Measurements from ENCODE around the gene CMTR2.

Gene CMTR2

DNA sequence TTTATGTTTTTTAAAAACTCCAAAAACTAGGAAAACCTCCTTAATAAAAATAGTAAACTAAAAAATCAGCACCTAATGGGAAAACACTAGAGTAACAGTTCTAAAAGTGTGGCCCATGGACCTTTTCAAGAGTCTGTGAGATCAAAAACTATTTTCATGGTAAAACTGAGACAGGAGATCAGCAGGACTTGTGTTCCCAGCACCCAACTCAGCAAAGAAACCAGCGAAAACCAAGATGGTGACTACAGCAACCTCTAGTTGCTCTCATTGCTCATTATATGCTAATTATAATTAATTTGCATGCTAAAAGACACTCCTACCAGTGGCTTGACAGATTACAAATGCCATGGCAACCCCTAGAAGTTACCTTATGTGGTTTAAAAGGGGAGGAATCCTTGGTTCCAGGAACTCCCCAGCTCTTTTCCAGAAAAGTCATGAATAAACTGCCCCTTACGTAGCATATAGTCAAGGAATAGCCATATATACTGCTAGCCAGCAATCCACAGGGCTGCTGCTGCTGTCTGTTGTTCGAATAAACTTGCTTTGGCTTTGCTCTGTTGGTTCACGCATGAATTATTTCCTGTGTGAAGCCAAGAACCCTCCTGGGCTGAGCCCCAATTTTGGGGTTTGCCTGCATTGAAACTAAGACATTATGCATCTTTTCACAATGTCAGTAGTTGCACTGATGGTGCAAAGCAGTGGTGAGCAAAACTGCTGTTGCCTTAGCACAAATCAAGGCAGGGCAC, 12.4 kb downstream of the CMTR2 start:
- no peak for DNase-seq (ENCODE audit: low read depth, low spot score)

DNA sequence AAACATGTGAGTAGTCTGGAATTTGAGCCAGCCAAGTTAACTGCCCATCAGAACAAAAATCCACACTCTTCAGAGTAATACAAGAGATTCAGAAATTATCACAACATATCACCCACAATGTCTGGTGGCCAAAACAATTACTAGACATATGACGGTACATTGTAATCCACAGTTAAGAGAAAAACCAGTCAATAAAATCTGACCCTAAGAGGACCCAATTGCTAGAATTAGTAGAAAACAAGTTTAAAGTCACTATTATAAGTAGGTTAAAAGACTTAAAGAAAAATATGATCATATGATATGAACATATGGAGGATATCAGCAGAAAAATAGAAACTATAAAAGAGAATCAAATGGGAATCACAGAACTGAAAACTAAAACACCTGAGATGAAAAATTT, 15.8 kb downstream of the CMTR2 start:
- DNase-seq (ENCODE audit: low read depth, low spot score): no peak

DNA sequence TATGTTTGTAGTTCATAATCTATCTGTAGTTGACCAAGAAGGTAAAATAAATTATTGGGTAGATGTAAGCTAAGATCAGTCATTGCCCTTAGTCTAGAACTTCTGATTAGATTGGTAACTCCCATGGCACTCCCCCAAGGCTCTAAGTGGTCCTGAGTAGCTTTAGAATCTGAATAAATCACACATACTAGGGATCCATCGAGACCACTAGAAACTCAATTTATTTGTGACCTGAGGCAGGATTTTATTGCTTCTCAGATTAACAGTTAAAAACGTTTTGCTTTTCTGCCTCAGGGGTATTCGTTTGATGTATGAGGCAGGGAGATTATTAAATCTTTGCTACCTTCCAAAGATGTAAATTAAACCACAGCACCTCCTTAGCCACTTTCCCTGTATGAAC, 24.9 kb downstream of the CMTR2 start:
- DNase-seq (ENCODE audit: low read depth, low spot score): no peak

DNA sequence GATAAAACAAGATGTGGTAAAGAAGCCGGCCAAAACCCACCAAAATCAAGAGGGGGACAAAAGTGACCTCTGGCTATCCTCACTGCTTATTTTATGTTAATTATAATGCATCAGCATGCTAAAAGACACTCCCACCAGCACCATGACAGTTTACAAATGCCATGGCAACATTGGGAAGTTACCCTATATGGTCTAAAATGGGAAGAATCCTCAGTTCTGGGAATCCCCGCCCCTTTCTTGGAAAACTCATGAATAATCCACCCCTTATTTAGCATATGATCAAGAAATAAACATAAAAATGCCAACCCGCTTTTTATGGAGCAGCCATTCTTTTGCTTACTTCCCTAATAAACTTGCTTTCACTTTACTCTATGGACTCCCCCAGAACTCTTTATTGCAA, 25.6 kb downstream of the CMTR2 start:
- DNase-seq (ENCODE audit: low read depth, low spot score): no peak

DNA sequence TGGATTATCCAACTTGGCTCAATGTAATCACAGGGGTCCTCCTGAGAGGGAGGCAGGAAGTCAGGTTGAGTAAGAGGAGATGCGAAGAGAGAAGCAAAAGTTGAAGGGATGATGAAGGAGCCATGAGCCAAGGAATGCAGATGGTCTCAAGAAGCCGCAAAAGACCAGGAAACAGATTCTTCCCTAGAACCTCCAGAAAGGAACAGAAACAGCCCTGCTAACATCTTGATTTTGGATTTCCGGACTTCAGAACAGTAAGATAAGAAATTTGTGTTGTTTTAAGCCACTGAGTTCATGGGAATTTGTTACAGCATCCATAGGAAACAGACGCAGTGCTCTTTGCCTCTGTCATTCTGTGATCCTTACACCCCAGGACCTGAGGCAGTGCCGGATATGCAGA, 26.8 kb downstream of the CMTR2 start:
- no peak for DNase-seq (ENCODE audit: low read depth, low spot score)

DNA sequence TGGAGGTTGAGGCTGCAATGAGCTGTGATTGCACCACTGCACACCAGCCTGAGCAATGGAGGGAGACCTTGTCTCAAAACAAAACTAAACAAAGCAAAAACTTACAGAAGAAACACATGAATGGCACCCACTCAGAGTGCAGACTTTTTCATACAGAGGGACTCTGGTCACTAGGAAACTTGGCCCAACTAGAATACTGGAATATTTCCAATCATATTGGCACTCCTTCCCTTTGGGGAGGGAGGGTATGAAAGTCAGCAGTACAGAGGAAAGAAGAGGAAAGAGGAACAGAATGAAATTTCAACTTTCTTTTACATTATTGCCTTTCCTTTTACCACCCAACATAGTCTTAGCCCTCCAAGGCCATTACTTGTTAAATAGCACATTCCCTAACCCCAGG, 28.2 kb downstream of the CMTR2 start:
- DNase-seq (ENCODE audit: low read depth, low spot score): no peak

DNA sequence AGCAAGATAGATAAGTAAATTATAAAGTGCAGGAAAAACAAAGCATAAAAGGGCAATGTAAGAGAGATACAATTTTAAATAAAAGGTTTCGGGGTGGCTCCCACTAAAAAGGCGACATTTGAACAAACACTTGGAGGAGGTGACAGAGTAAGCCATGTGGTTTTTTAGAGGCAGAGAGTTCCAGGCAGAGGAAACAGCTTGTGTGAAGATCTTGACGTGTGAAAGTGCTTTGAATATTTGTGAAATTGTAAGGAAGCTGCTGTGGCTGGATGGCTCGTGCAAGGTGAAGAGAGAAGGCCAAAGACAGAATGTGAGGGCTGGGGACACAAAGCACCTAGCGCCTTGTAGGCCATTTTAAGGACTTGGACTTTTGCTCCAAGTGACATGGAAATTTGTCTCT, 30.1 kb downstream of the CMTR2 start:
- DNase-seq (ENCODE audit: low read depth, low spot score): no peak

DNA sequence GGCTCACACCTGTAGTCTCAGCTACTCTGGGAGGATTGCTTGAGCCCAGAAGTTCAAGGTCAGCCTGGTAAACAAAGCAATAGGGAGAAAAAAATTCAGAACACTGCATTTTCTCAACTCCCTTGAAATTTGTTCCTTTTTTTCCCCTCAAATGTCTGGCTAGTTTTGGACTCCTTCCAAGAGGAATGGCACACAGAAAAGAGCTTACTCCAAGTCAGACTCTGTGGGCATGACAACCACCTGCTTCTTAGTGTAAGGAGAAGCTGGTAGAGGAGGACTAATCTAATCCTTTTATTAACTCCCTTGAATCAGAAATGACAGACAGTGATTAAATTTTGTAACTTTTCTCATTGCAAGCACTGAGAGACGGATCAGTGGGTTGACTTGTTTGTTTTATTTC, 30.8 kb downstream of the CMTR2 start:
- no peak for DNase-seq (ENCODE audit: low read depth, low spot score)

DNA sequence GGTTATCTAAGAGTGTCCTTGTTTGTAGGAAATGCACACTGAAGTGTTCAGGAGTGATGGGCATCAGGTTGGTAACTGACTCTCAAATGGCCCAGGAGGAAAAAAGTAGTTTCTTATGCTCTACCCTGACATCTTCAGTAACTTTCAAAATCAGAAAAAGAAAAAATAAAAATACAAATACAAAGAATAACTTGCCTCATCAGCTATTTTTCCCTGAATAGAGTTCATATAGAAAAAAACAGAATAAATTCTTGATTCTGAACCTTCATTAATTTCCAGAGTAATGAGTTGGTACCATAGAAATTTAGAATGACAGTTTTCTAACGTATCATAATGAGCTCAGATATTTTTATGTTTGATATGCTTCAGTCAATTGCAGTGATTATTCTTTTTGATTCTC, 31.4 kb downstream of the CMTR2 start:
- DNase-seq (ENCODE audit: low read depth, low spot score): no peak

DNA sequence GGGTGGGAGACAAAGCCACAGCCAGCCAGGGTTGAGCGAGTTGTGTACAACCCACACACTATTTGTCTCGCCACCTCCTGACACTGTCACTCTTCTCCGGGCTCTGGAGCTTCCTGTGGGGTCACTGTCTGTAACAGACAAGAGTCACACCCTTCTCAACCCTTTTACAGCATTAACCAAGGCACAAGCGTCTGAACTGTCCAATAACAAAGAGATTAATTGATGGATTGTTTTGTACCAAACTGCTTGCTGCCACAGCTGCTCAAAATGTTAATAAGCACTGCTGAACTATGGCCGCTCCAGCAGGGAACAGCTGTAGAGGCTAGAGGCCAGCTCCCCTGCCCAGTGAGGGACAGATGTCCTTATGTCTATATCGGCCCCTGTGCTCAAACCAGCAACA, 33.5 kb downstream of the CMTR2 start:
- no peak for DNase-seq (ENCODE audit: low read depth, low spot score)

DNA sequence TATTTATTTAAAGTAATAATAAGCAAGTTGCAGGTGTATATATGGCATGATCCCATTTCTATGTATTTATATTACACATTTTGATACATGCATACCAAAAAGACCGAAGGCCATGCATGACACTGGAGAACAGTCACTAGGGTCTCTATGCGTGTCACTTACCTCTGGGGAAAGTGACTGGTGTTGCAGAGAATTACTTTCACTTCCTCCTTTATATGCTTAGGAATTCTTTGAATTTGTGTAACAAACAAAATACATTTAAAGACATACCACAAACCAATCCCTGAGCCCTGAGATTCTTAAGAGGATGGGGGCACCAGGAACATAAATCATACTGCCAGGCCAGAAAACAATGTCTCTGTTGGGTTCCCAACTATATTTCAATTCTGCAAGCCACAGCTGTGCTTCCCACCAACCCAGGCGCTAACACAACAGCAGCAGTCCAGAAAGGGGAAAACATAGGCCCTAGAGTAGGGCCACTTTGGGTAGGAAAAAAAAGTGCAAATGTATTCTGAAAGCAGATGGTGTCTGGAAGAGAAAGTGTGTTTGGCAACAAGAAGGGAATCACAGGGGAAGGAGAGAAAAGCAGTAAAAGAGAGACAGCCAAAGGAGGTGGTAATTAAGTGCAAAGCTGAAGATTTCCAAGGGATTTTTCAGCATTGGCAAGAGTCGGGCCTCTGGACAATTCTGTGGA, 34.2 kb downstream of the CMTR2 start:
- DNase-seq (ENCODE audit: low read depth, low spot score): no peak

DNA sequence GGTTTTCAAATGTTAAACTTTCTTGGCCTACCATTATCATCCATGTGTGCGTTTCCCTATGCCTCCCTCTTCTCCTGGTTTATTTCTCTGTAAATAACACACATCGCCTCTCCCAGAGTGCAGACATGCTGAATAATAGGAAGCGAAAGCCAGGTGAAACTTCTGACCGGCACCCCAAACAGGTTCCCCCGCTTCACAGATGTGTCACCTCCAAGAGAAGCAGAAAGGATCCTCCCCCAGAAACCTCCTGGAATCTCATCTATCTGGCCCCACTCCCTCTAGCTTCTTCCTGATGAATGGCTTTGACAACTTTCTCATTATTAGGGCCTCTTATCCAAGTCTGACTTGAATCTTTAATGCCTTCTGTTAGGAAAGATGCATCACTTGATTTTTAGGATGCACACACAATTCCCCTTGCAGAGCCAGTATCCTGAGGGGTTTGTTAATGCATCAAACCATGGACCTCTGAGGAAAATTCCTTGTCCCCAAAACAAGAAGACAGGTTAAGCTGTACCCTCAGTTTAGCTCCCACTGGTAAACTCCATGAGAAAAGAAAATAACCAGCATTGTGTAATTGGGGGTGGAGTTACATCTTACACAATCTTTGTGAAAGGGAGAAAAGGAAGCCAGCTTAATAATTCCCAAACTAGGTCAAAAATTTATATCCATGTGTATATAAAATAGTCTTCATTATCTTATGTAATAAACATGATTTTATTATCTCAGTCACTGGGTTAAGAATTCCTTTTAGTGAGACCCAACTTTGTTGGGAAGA, 38.6 kb downstream of the CMTR2 start:
- no peak for DNase-seq (ENCODE audit: low read depth, low spot score)

DNA sequence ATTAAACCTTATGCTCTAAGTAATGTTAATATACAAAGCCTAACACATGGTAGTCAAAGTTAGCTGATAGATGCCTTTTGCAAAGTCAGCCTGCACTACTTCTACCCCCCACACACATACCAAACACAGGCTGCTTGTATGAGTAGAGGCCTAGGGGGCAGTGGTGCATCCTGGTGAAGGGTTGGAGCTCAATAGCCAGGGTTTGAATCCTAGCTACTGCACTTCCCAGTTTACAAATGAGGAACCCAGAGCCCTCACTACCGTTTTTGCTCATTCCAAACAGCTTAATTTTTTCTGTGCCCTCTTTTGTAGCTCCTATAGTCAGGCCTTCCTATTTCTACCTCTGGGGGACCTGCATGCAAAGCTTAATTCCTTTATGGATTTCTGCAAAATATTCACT, 39.8 kb downstream of the CMTR2 start:
- no peak for DNase-seq (ENCODE audit: low read depth, low spot score)

DNA sequence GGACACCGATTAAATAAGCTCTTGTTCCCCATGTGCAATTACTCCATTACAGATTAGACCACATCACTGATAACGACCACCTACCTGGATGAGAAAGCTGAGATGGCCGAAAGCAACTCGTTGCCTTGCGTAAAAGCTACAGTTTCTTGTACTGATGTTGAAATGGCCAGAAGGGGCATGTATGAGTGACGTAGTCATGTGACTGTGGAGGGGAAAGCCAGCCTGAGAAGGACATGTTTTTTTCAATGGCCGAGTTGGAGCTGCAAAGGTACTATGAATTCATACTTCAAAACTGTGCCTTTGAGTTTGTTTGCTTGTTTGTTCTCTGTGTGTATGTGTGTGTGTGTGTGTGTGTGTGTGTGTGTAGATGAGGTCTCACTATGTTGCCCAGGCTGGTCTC, 41.7 kb downstream of the CMTR2 start:
- no peak for DNase-seq (ENCODE audit: low read depth, low spot score)

DNA sequence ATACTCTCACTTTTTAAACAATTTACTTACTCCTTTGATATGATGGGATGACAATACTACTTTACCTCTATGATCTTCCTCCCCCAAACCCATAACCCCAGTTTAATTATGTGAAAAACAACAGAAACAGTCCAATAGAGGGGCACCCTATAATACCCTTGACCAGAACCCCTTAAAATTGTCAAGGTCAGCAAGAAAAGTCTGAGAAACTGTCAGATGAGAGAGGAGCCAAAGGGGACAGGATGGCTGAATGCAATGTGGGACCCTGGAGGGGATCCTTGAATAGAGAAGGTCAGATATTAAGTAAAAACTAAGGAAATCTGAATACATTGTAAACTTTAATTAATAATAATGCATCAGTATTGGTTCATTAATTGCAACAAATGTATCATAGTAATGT, 42.9 kb downstream of the CMTR2 start:
- no peak for DNase-seq (ENCODE audit: low read depth, low spot score)

DNA sequence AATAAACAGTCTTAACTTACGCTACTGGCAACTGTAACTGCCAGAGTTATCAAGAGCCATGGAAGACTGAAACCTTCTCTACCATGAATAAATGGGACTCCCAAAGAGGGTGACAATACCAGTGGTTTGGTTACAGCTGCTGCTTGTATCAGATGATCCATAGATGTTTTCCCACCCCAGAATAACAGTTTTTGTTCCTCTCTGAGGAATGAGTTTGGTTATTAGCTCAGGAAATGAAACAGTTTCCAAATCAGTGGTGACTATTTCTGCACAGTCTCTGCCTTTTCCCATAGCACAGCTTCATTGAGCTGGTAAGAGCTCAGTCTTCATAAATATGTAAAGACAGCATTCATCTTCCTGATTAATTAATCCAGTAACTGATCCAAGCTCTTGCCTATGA, 44.7 kb downstream of the CMTR2 start:
- DNase-seq (ENCODE audit: low read depth, low spot score): no peak

DNA sequence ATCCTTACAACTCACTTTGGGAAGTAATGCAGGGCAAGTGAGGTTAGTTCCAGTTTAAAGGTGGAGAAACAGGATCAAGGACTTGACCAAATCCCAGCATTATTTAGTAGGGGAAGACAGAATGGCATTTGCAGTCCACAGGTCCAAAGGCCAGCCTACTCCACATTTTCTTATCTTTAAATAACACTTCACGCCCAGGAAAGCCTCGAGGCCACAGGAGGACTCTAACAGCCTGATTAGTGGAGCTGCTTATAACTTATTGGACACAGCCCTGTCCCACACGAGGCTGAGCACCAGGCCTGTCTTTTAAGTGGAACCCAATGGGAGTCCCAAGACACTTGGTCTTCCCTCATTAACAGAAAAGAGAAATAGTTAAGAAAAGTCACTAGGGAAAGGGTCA, 46.6 kb downstream of the CMTR2 start:
- DNase-seq (ENCODE audit: low read depth, low spot score): no peak

DNA sequence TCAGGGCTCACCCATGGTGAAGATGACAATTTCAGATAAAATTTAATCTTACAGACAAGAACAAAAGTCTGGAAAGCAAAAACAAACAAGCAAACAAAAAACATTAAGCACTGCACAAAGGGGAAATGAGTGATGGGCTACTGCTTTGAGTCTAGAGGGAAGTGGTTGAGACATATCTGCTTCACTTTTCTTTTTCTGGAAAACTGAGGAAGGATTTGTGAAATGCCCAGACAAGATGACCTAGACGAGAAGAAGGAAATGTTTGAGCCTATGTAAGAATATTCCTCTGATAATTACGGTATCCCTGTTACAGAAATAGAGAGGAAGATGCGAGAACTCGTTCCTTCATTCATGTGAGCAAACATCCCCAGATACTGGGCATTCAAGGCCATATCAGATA, 47.2 kb downstream of the CMTR2 start:
- no peak for DNase-seq (ENCODE audit: low read depth, low spot score)
